Hindlimb muscle (tissue), 1 donor: Measurements from ENCODE around the gene QDPR. TPM values are rescaled to one million over a fixed set of nuclear protein-coding genes. Genes with fewer than 3 reads are reported as not detected.
"Not testable (repeated sequence)": the region's sequence is repeated elsewhere in the genome, so short reads cannot be mapped to it uniquely, and the experiment has no call there.

ENCODE experiments used
- DNase-seq: peaks from one replicate; pipeline ENCODE4 v3.0.0-alpha.2; 2013
- polyA plus RNA-seq: library from polyadenylated mRNA; unstranded; fragments of 120-200 nt; gene quantifications from one replicate; pipeline ENCODE4 v1.2.1, GENCODE V29; 2013; ENCODE audit not compliant: insufficient read length

The QDPR gene
- 102 TPM for polyA plus RNA-seq

- peak; percentile 74 for DNase-seq
Measured at GRCh38 chr4:17511950-17512795, at the start of gene QDPR. TSS of gene QDPR (minus strand) at chr4:17512090. CDS start at chr4:17512054, 36 bp downstream.

- no peak for DNase-seq
Measured at GRCh38 chr4:17561195-17561909, 49.5 kb upstream of the QDPR start.

DNA sequence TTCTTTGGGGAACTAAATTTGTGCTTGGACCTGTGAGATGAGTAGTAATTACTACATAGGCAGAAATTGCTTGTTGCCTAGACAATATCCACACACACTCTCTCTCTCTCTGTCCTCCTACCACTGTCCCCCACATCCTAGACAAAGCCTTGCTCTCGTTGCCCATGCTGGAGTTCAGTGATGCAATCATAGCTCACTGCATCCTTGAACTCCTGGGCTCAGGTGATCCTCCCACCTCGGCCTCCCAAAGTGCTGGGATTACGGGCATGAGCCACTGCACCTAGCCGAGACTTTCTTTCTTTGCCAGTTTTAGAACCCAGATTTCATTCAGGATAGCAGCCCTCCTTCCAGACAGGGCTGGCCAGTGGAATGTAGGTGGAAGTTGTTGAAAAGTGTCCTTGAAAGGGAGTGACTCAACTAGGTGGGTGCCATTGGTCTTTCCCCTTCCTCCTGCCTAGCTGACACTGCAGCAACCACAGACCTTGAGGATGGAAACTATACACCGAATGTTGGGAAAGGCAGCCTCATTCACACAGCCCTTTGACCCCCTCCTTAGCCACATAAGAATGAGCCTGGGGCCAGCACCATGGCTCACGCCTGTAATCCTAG lies 48.3 kb upstream of the QDPR start:
- DNase-seq = no peak

GRCh38 chr4:17559709-17560048 lies 47.8 kb upstream of the QDPR start:
- no peak for DNase-seq

DNA sequence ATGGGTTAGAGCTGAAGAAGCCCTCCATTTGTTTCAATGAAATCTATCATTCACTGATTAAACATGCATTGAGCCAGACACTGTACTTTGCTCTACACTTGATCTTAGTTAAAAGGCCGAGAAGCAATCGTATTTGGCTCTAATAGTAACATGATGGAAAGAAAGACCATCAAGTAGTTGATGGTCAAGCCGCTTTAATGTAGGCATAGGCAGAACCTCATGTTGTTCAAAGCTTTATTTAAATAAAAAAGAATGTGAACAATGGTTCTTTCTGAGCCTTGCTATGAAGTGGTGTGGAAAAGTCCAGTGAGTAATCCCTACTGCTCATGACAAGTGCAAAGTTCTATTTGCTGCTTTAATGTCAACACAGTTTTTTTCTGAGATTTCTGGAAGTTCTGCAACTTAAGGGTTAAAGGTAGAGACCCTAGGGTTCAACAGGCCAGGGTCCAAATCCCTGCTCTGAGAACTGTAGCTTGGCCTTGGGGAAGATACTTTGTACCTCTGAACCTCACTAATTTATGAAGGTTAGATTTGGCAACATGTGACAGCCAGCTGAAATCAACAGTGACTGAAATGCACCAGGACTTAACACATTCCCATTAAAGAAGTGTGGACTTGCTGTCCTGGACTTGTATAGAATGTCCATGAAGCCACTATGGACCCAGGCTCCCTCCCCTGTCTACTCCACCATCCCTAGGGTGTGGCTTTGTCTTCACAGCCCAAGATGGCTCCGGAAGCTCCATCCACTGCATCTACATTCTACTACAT lies 47.2 kb upstream of the QDPR start:
- no peak for DNase-seq

DNA sequence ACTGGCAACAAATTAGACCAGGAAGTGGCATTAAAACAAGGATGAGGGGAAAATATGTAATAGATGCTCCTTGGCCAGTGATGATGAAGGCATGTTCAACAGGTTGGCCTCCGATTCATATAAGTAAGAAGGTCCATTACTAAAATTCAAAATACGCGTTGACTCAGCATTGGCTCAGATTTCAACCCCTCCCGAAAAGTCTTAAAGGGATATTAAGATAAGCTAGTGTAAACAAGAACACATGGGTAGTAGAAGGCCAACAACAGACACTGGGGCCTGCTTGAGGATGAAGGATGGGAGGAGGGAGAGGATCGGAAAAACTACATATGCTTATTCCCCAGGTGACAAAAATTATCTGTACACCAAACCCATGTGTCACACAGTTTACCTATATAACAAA lies 46.0 kb upstream of the QDPR start:
- no peak for DNase-seq

DNA sequence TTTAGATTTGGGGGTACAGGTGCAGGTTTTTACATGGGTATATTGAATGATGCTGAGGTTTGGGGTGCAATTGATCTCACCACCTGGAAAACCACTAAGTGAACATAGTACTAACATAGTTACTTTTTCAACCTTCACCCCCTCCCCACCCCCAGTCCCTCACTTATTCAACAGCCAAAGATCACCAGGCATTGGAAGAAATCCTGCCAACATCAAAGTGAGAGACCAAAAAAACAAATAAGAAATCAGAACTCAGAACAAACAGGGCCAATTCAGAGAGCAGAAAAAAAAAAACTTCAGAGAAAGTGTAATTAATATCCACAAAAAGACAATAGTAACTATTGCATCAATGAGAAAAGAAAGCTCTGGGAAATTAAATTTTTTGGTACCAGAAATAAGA lies 44.6 kb upstream of the QDPR start:
- no peak for DNase-seq

- no peak for DNase-seq
Measured at GRCh38 chr4:17554568-17554967, 42.7 kb upstream of the QDPR start.

- DNase-seq = no peak
Measured at GRCh38 chr4:17552427-17552826, 40.5 kb upstream of the QDPR start.

- no peak for DNase-seq
Measured at GRCh38 chr4:17550549-17550948, 38.7 kb upstream of the QDPR start.

GRCh38 chr4:17546678-17547077 lies 34.8 kb upstream of the QDPR start:
- DNase-seq = no peak

DNA sequence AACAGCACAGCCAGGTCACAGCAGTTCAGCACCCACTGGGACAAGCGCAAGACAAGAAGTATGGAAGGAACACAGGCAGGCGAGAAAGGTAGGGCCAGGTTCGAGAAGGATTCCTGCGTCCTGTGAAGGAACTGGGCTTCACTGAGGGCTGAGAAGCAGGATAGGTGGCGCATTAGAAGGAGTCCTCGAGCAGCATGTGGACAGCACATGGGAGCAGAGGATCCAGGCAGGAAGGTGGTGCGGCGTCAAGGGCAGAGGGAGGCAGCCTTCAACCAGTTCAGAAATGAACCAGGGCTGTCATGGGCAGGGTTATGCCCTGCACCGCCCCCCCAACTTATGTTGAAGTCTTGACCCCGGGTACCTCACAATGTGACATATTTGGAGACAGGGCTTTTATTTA lies 34.3 kb upstream of the QDPR start:
- no peak for DNase-seq

GRCh38 chr4:17545374-17546140 lies 33.7 kb upstream of the QDPR start:
- DNase-seq = no peak

DNA sequence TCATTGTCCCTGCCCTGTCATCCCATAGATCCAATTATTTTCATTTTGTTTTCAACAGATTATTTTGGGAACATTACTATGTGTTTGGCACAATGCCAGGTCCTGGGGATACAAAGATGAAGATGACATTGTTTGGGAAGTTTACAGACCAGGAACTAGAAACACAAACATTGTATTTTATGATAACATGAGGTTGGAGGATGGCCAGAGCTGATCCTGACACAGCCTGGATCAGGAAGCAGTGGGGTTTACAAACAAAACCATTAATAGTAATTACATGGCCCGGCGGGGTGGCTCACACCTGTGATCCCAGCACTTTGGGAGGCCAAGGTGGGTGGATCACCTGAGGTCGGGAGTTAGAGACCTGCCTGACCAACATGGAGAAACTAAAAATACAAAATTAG lies 32.9 kb upstream of the QDPR start:
- DNase-seq = no peak

DNA sequence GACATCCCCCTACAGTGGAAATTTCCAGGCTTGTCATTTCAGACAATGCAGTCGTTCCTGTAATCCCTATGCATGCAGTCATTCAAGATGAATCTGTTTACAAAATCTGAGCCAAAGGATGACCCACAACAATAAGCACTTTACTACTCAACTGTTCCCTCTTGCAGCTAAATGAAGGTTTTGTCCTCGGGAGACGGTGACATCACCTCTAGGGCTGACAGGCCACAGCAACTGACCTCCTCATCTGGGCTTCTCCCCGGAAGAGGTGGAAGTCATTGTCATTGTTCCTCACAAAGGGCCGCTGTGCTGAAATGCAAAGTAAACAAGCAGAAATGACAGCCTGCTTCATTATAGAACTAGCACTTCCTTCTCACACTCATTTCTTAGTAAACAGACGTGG lies 32.3 kb upstream of the QDPR start:
- no peak for DNase-seq

GRCh38 chr4:17537060-17537459 lies 25.2 kb upstream of the QDPR start:
- not testable (repeated sequence) for DNase-seq

- DNase-seq = no peak
Measured at GRCh38 chr4:17535906-17536305, 24.0 kb upstream of the QDPR start.

DNA sequence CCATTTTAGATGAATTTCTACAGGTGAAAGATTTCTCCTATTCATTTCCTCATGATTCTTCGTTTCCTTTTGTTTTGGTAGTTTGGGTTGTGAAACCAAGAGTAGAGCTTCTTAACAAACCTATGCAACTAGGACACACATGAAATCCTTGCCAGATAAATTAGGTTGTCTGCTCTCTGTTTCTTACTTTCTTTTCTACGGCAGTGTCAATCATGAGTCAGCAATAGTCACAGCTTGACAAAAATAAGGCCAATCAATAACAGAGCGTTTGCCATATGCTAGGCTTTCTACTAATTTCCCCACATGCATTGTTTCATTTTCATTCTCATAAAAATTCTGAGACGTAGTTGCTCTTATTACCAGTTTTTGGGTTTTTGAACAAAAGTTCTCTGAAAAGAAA lies 23.4 kb upstream of the QDPR start:
- no peak for DNase-seq

GRCh38 chr4:17534705-17535104 lies 22.8 kb upstream of the QDPR start:
- DNase-seq = no peak

DNA sequence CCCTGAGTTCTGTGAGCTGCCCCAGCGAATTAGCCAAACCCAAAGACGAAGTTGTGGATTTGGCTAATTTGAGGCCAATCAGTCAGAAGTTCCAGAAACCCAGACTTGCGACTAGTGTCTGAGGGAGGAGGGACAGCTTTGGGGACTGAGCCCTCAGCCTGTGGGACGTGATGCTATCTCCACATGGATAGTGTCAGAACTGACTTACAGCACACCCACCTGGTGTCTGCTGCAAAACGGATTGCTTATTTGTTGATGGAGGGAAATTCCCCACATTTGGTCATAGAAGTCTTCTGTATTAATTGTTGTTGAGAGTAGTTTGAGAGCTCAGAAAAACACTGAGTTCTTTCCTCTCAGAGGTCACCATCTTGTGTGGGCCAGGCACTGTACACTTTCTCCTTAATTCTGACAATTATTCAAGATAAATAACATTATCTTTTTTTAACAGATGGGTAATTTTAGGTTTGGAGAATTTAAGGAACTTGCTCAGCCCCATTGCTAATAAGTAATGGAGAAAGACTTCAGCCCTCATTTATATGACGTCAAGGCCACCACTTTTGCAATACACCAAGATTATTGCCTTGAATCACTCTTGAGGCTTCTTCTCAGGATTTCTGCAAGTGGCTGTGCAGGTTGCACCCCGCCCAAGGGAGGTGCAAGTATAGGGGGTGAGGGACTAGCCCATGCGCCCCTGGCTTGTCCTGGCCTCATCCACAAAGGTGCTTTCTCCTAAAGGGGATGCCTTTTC lies 19.8 kb upstream of the QDPR start:
- DNase-seq = no peak

DNA sequence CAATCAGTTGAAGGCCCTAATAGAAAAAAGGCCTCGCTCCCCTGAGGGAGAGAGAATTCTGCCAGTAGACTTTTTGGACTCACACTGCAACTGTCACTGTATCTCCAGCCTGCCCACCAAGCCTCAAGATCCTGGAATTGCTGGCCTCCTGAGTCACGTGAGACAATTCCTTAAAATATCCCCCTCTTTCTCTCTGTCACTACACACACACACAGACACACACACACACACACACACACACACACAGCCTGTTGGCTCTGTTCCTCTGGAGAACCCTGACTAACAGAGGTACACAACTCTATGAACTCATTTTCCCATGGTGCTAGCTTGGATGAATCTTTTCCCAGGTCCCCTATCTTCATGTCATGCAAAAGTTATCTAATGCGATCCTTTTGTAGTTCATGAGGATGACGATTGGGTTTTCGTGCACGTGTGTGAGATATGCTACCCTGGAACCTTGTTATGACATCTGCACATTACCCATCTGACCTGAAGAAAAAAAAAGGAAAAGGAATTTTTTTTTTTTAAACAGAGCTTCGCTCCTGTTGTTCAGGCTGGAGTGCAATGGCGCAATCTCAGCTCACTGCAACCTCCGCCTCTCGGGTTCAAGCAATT lies 16.8 kb upstream of the QDPR start:
- DNase-seq = no peak
